Measurements from ENCODE around the gene RFX4.
"Not testable (repeated sequence)": the region's sequence is repeated elsewhere in the genome, so short reads cannot be mapped to it uniquely, and the experiment has no call there.

RFX4 gene

DNA sequence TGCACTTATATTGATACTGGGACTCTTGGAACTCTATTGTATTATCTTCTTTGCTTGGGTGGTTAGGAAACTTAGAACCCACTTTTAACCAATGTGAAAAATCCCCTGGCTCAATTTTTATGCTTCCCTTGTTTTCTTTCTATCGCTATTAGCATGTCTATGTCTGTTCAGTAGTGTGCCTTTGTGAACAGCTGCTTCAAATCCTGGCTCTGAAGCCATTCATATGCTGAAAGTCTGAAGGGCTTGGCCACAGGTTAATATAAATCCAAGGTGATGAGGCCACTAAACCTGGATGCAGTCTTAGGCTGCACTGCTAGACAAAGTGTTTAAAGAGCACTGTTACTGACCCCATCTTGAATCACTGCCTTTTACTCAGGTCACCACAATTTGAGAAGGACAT, 96.8 kb downstream of the RFX4 start:
- H3K9me3 Mint-ChIP-seq: no peaks in the 10 kb centered on the region
- H3K27ac Mint-ChIP-seq: no peak overlapping the region
- H3K36me3 Mint-ChIP-seq: no peaks in the 10 kb centered on the region
- no peaks in the 10 kb centered on the region for H3K4me1 Mint-ChIP-seq
- no peak for DNase-seq
- no peak overlapping the region for H3K4me3 Mint-ChIP-seq
- CTCF ChIA-PET: no interaction called here
- peaks cover 7% of the 10 kb centered on the region for H3K27me3 Mint-ChIP-seq

- no peaks in the 10 kb centered on the region for H3K4me1 Mint-ChIP-seq
- DNase-seq: no peak
- no peak overlapping the region for H3K4me3 Mint-ChIP-seq
- H3K27me3 Mint-ChIP-seq: peaks cover 7% of the 10 kb centered on the region
- H3K9me3 Mint-ChIP-seq: no peaks in the 10 kb centered on the region
- CTCF ChIA-PET: no interaction called here
- no peaks in the 10 kb centered on the region for H3K36me3 Mint-ChIP-seq
- H3K27ac Mint-ChIP-seq: no peak overlapping the region
Measured at GRCh38 chr12:106680280-106680679, 97.5 kb downstream of the RFX4 start.

- Mint-ChIP-seq H3K27me3 (peaks cover 7% of the 10 kb centered on the region), H3K27ac (no peak overlapping the region), H3K9me3 (no peaks in the 10 kb centered on the region), H3K36me3 (no peaks in the 10 kb centered on the region), H3K4me3 (no peak overlapping the region), H3K4me1 (no peaks in the 10 kb centered on the region)
- CTCF ChIA-PET: no interaction called here
- no peak for DNase-seq
Measured at GRCh38 chr12:106681210-106681609, 98.4 kb downstream of the RFX4 start.

- no peaks in the 10 kb centered on the region for H3K4me1 Mint-ChIP-seq
- CTCF ChIA-PET: interaction anchor here (0.7 to 1.2 kb wide), 4 partner anchors 159 to 252 kb away, joined by 3 to 4 read pairs (median 3); no protein-coding TSS in a partner anchor
Measured at GRCh38 chr12:106682594-106683234, 99.9 kb downstream of the RFX4 start.

DNA sequence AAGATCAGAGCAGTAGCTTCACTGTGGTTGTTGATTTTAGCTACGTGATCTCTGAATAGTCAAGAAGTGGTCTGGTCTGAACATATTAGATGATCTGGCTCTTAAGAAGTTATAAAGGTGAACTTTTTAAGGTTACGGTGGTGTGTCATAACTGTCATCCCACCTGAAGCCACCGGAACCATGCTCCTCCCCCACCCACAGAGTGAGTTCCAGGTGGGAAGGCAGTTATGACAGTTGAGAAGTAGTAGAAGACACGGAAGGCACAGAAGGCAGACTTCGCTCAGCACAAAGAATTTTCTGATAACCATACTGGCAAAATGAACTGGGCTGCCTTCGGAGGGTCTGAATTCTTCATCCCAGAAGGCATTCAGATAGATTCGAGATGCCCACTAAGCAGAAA, 101.7 kb downstream of the RFX4 start:
- Mint-ChIP-seq H3K36me3 (no peaks in the 10 kb centered on the region), H3K4me1 (no peaks in the 10 kb centered on the region), H3K27me3 (no peaks in the 10 kb centered on the region), H3K9me3 (no peaks in the 10 kb centered on the region), H3K4me3 (no peak overlapping the region), H3K27ac (no peak overlapping the region)
- no peak for DNase-seq
- CTCF ChIA-PET: interaction anchor here (1.4 kb wide), 1 partner anchor 234 kb away, joined by 7 read pairs; no protein-coding TSS in a partner anchor

More at GRCh38 chr12:106682594-106683234, 99.9 kb downstream of the RFX4 start:
- no peak for DNase-seq
- Mint-ChIP-seq H3K4me3 (no peak overlapping the region), H3K27me3 (no peaks in the 10 kb centered on the region), H3K27ac (no peak overlapping the region), H3K36me3 (no peaks in the 10 kb centered on the region), H3K9me3 (no peaks in the 10 kb centered on the region)

DNA sequence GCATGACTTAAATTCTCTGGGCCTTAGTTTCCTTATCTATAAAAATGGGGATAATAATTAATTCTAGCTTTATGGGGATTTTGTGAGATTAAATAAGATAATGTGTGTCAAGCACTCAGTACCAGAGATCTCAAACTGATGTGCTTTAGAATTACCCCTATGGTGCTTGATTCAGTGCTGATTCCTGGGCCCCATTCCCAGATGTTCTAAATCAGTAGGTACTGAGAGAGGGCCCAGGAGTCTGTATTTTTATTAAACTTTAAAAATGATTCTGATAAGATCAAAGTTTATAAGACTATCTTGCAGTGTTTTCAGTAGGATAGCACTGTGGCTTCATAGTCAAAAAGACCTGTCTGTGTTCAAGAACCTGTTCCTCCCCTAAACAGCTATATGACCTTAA, 102.6 kb downstream of the RFX4 start:
- no peak for DNase-seq
- Mint-ChIP-seq H3K4me3 (no peak overlapping the region), H3K4me1 (no peaks in the 10 kb centered on the region), H3K27me3 (no peaks in the 10 kb centered on the region), H3K27ac (no peak overlapping the region), H3K9me3 (no peaks in the 10 kb centered on the region), H3K36me3 (no peaks in the 10 kb centered on the region)
- CTCF ChIA-PET: no interaction called here

- no peaks in the 10 kb centered on the region for H3K9me3 Mint-ChIP-seq
- CTCF ChIA-PET: no interaction called here
- H3K36me3 Mint-ChIP-seq: no peaks in the 10 kb centered on the region
- no peak overlapping the region for H3K27ac Mint-ChIP-seq
- DNase-seq: no peak
- H3K27me3 Mint-ChIP-seq: no peaks in the 10 kb centered on the region
- H3K4me3 Mint-ChIP-seq: no peak overlapping the region
- H3K4me1 Mint-ChIP-seq: no peaks in the 10 kb centered on the region
Measured at GRCh38 chr12:106687672-106688071, 104.9 kb downstream of the RFX4 start.

- no peak overlapping the region for H3K4me3 Mint-ChIP-seq
- CTCF ChIA-PET: interaction anchor here (1.2 to 1.7 kb wide), 3 partner anchors 9 to 151 kb away, joined by 3 to 4 read pairs (median 3); no protein-coding TSS in a partner anchor
Measured at GRCh38 chr12:106690569-106691305, 107.9 kb downstream of the RFX4 start.

GRCh38 chr12:106692033-106692432, 109.2 kb downstream of the RFX4 start:
- H3K27ac Mint-ChIP-seq, H3K36me3 Mint-ChIP-seq, H3K4me1 Mint-ChIP-seq, H3K4me3 Mint-ChIP-seq, DNase-seq, H3K9me3 Mint-ChIP-seq, H3K27me3 Mint-ChIP-seq: not testable (repeated sequence)
- CTCF ChIA-PET: interaction anchor here (1.2 kb wide), 1 partner anchor 150 kb away, joined by 3 read pairs; no protein-coding TSS in a partner anchor

More at GRCh38 chr12:106690569-106691305, 107.9 kb downstream of the RFX4 start:
- Mint-ChIP-seq H3K27ac (no peak overlapping the region), H3K36me3 (no peaks in the 10 kb centered on the region), H3K9me3 (no peaks in the 10 kb centered on the region), H3K27me3 (peaks cover 7% of the 10 kb centered on the region), H3K4me1 (no peaks in the 10 kb centered on the region)
- DNase-seq: no peak

GRCh38 chr12:106692896-106693820, 110.4 kb downstream of the RFX4 start:
- no peaks in the 10 kb centered on the region for H3K36me3 Mint-ChIP-seq
- H3K4me1 Mint-ChIP-seq: no peaks in the 10 kb centered on the region
- no peak overlapping the region for H3K4me3 Mint-ChIP-seq
- no peak overlapping the region for H3K27ac Mint-ChIP-seq
- H3K9me3 Mint-ChIP-seq: no peaks in the 10 kb centered on the region
- H3K27me3 Mint-ChIP-seq: peaks cover 7% of the 10 kb centered on the region
- no peak for DNase-seq
- CTCF ChIA-PET: no interaction called here

- peaks cover 7% of the 10 kb centered on the region for H3K27me3 Mint-ChIP-seq
- no peaks in the 10 kb centered on the region for H3K4me1 Mint-ChIP-seq
- H3K36me3 Mint-ChIP-seq: no peaks in the 10 kb centered on the region
Measured at GRCh38 chr12:106696071-106696470, 113.3 kb downstream of the RFX4 start.

GRCh38 chr12:106696681-106697417, 114.0 kb downstream of the RFX4 start:
- peaks cover 4% of the 10 kb centered on the region for H3K9me3 Mint-ChIP-seq
- DNase-seq: no peak
- CTCF ChIA-PET: no interaction called here

More at GRCh38 chr12:106696071-106696470, 113.3 kb downstream of the RFX4 start:
- H3K4me3 Mint-ChIP-seq: no peak overlapping the region
- CTCF ChIA-PET: no interaction called here
- no peak for DNase-seq
- H3K9me3 Mint-ChIP-seq: no peaks in the 10 kb centered on the region
- no peak overlapping the region for H3K27ac Mint-ChIP-seq

DNA sequence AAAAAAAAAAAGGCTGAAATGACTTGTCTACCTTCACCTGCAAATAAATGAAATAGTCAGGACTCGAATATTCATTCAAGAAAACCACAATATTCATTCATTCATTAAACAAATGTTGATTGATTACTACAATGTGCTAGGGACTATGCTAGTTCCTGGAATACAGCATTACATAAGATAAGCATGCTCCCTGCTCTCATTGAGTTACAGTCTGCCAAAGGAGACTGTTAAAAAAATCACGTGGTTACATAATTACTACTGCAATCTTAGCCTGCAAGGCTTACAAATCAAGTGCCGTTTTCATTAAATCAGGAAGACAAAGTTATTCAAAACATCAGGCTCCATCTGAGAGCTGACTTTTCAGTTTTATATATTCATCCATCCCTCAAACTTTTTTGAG, 121.3 kb downstream of the RFX4 start:
- Mint-ChIP-seq H3K4me3 (no peak overlapping the region), H3K27me3 (no peaks in the 10 kb centered on the region), H3K4me1 (no peaks in the 10 kb centered on the region), H3K9me3 (peaks cover 6% of the 10 kb centered on the region), H3K27ac (no peak overlapping the region), H3K36me3 (no peaks in the 10 kb centered on the region)
- CTCF ChIA-PET: no interaction called here
- DNase-seq: no peak

More at GRCh38 chr12:106696681-106697417, 114.0 kb downstream of the RFX4 start:
- Mint-ChIP-seq H3K27me3 (peaks cover 7% of the 10 kb centered on the region), H3K27ac (no peak overlapping the region), H3K4me3 (no peak overlapping the region), H3K36me3 (no peaks in the 10 kb centered on the region), H3K4me1 (no peaks in the 10 kb centered on the region)
